COLO829 (cell line): ENCODE data around the gene GLMN.
"Not testable (repeated sequence)": the region's sequence is repeated elsewhere in the genome, so short reads cannot be mapped to it uniquely, and the experiment has no call there.

Source experiments
- DNase-seq: peaks from one replicate; pipeline ENCODE4 v3.0.0; 2012; ENCODE audit warnings: low spot score

The GLMN gene

GRCh38 chr1:92298213-92298572, 594 bp downstream of the GLMN start:
- DNase-seq: no peak

- peak; percentile 23 for DNase-seq
Observed at GRCh38 chr1:92291372-92291999, 7.3 kb downstream of the GLMN start.

- DNase-seq: not testable (repeated sequence)
Observed at GRCh38 chr1:92281411-92281810, 17.4 kb downstream of the GLMN start.

GRCh38 chr1:92279781-92280180, 19.0 kb downstream of the GLMN start:
- DNase-seq: not testable (repeated sequence)

- no peak for DNase-seq
Observed at GRCh38 chr1:92277105-92277723, 21.6 kb downstream of the GLMN start.

GRCh38 chr1:92276082-92276481, 22.7 kb downstream of the GLMN start:
- DNase-seq: no peak

- DNase-seq: no peak
Observed at GRCh38 chr1:92274939-92275338, 23.8 kb downstream of the GLMN start.

GRCh38 chr1:92273039-92273438, 25.7 kb downstream of the GLMN start:
- no peak for DNase-seq

GRCh38 chr1:92262516-92262915, 36.3 kb downstream of the GLMN start:
- DNase-seq: no peak

- no peak for DNase-seq
Observed at GRCh38 chr1:92259350-92259749, 39.4 kb downstream of the GLMN start.

- not testable (repeated sequence) for DNase-seq
Observed at GRCh38 chr1:92254714-92255113, 44.1 kb downstream of the GLMN start.

GRCh38 chr1:92244376-92244775, 54.4 kb downstream of the GLMN start:
- DNase-seq: no peak

GRCh38 chr1:92240034-92240433, 58.8 kb downstream of the GLMN start:
- no peak for DNase-seq

GRCh38 chr1:92230736-92231135, 68.1 kb downstream of the GLMN start:
- DNase-seq: no peak

GRCh38 chr1:92228401-92228800, 70.4 kb downstream of the GLMN start:
- DNase-seq: no peak

GRCh38 chr1:92219028-92219427, 79.8 kb downstream of the GLMN start:
- DNase-seq: no peak

- no peak for DNase-seq
Observed at GRCh38 chr1:92218559-92218958, 80.2 kb downstream of the GLMN start.

GRCh38 chr1:92217721-92218120, 81.1 kb downstream of the GLMN start, which contains the start of gene C1orf146:
C1orf146 (plus strand) TSS chr1:92217915; CDS start chr1:92231421, 13,506 bp downstream.
- no peak for DNase-seq

- no peak for DNase-seq
Observed at GRCh38 chr1:92211166-92211565, 87.6 kb downstream of the GLMN start.

GRCh38 chr1:92210701-92211100, 88.1 kb downstream of the GLMN start:
- no peak for DNase-seq

GRCh38 chr1:92203105-92203504, 95.7 kb downstream of the GLMN start:
- DNase-seq: no peak

GRCh38 chr1:92201973-92202372, 96.8 kb downstream of the GLMN start:
- no peak for DNase-seq
